Stimulated activated naive CD8-positive, alpha-beta T cell treated with anti-CD3 and anti-CD28 coated beads, Interleukin-15, amount 100 ng/mL, for 72 hours (primary cell): ENCODE data around the gene CMSS1.
A peak's percentile ranks its signal among the peaks of the same experiment; 100 is the strongest.

Experiments
- ATAC-seq: fragments of 150-1000 bp; cut with Tn5 transposase; 2 replicates; pipeline ENCODE4 v1.10.0; 2021; ENCODE audit warnings: mild to moderate bottlenecking, moderate library complexity
- DNase-seq, 2 donors: peaks; one replicate each; pipeline ENCODE4 v3.0.0; 2021 to 2022
- H3K27ac Mint-ChIP-seq, 2 donors: one replicate each; pipeline ENCODE4 v1.8.0; 2022; ENCODE audit warnings: mild to moderate bottlenecking in 2 of 2, mixed read lengths in 2 of 2, moderate library complexity in 2 of 2
- H3K27me3 Mint-ChIP-seq: one replicate; pipeline ENCODE4 v1.8.0; 2022; ENCODE audit warnings: mixed read lengths
- H3K4me1 Mint-ChIP-seq: one replicate; pipeline ENCODE4 v1.8.0; 2022; ENCODE audit warnings: mild to moderate bottlenecking, mixed read lengths
- H3K4me3 Mint-ChIP-seq, 2 donors: one replicate each; pipeline ENCODE4 v1.8.0; 2022; ENCODE audit warnings: mild to moderate bottlenecking in 2 of 2, mixed read lengths in 2 of 2, moderate library complexity in 1 of 2
- H3K9me3 Mint-ChIP-seq, 2 donors: one replicate each; pipeline ENCODE4 v1.8.0; 2022; ENCODE audit warnings: mixed read lengths in 2 of 2

Gene CMSS1

GRCh38 chr3:99891610-99892285, 74.1 kb downstream of the CMSS1 start:
- Mint-ChIP-seq H3K27ac (no peak overlapping the region), H3K9me3 (peaks cover 0 to 8% of the 10 kb centered on the region in 2 donors), H3K27me3 (no peaks in the 10 kb centered on the region), H3K4me3 (no peak overlapping the region), H3K4me1 (peaks cover 20% of the 10 kb centered on the region)
- ATAC-seq, result no peak
- no peak for DNase-seq

GRCh38 chr3:99892332-99892731, 74.7 kb downstream of the CMSS1 start:
- H3K27ac Mint-ChIP-seq, result no peak overlapping the region
- no peaks in the 10 kb centered on the region for H3K27me3 Mint-ChIP-seq
- DNase-seq (no peak), ATAC-seq (peak; percentile 75)
- H3K4me1 Mint-ChIP-seq, result peaks cover 20% of the 10 kb centered on the region
- no peak overlapping the region for H3K4me3 Mint-ChIP-seq
- peaks cover 0 to 8% of the 10 kb centered on the region in 2 donors for H3K9me3 Mint-ChIP-seq

- Mint-ChIP-seq H3K9me3 (peaks cover 0 to 3% of the 10 kb centered on the region in 2 donors), H3K4me3 (no peak overlapping the region), H3K27ac (no peak overlapping the region), H3K4me1 (peaks cover 20% of the 10 kb centered on the region), H3K27me3 (no peaks in the 10 kb centered on the region)
- ATAC-seq, result no peak
- DNase-seq, result no peak
These were observed 77.6 kb downstream of the CMSS1 start for GRCh38 chr3:99895131-99895696.

GRCh38 chr3:99895703-99896441, 78.2 kb downstream of the CMSS1 start:
- DNase-seq (no peak), ATAC-seq (no peak)
- Mint-ChIP-seq H3K27ac (peak overlapping the region in 1 of 2 donors; percentile 96), H3K4me3 (no peak overlapping the region), H3K27me3 (no peaks in the 10 kb centered on the region), H3K9me3 (no peaks in the 10 kb centered on the region), H3K4me1 (peaks cover 20% of the 10 kb centered on the region)

- Mint-ChIP-seq H3K27me3 (no peaks in the 10 kb centered on the region), H3K27ac (peak overlapping the region in 1 of 2 donors; percentile 96), H3K4me1 (peaks cover 20% of the 10 kb centered on the region), H3K9me3 (no peaks in the 10 kb centered on the region), H3K4me3 (no peak overlapping the region)
- ATAC-seq, result no peak
- DNase-seq, result no peak
These were observed 78.8 kb downstream of the CMSS1 start for GRCh38 chr3:99896482-99896881.

GRCh38 chr3:99899603-99900002, 81.9 kb downstream of the CMSS1 start:
- Mint-ChIP-seq H3K4me1 (peaks cover 15% of the 10 kb centered on the region), H3K27me3 (no peaks in the 10 kb centered on the region)

GRCh38 chr3:99900248-99900647, 82.6 kb downstream of the CMSS1 start:
- Mint-ChIP-seq H3K9me3 (no peaks in the 10 kb centered on the region), H3K4me3 (no peak overlapping the region), H3K4me1 (peaks cover 20% of the 10 kb centered on the region), H3K27me3 (no peaks in the 10 kb centered on the region), H3K27ac (no peak overlapping the region)
- no peak for DNase-seq
- no peak for ATAC-seq

More at GRCh38 chr3:99899603-99900002, 81.9 kb downstream of the CMSS1 start:
- DNase-seq (no peak), ATAC-seq (no peak)
- H3K4me3 Mint-ChIP-seq, result no peak overlapping the region
- no peaks in the 10 kb centered on the region for H3K9me3 Mint-ChIP-seq
- H3K27ac Mint-ChIP-seq, result no peak overlapping the region

GRCh38 chr3:99901200-99901926, 83.7 kb downstream of the CMSS1 start:
- no peak for DNase-seq
- no peak for ATAC-seq
- Mint-ChIP-seq H3K4me3 (no peak overlapping the region), H3K27ac (no peak overlapping the region), H3K27me3 (no peaks in the 10 kb centered on the region), H3K4me1 (peaks cover 9% of the 10 kb centered on the region), H3K9me3 (no peaks in the 10 kb centered on the region)

- H3K27me3 Mint-ChIP-seq, result no peaks in the 10 kb centered on the region
- no peaks in the 10 kb centered on the region for H3K9me3 Mint-ChIP-seq
- ATAC-seq (no peak), DNase-seq (no peak)
- H3K27ac Mint-ChIP-seq, result no peak overlapping the region
- no peak overlapping the region for H3K4me3 Mint-ChIP-seq
- peaks cover 7% of the 10 kb centered on the region for H3K4me1 Mint-ChIP-seq
These were observed 84.4 kb downstream of the CMSS1 start for GRCh38 chr3:99902091-99902490.

GRCh38 chr3:99903869-99904268, 86.2 kb downstream of the CMSS1 start:
- Mint-ChIP-seq H3K27me3 (no peaks in the 10 kb centered on the region), H3K4me1 (peaks cover 7% of the 10 kb centered on the region), H3K9me3 (no peaks in the 10 kb centered on the region), H3K27ac (no peak overlapping the region), H3K4me3 (no peak overlapping the region)
- ATAC-seq (no peak), DNase-seq (no peak)

GRCh38 chr3:99907959-99908544, 90.4 kb downstream of the CMSS1 start:
- H3K27me3 Mint-ChIP-seq, result no peaks in the 10 kb centered on the region
- no peak overlapping the region for H3K4me3 Mint-ChIP-seq
- H3K4me1 Mint-ChIP-seq, result peaks cover 7% of the 10 kb centered on the region
- no peak overlapping the region for H3K27ac Mint-ChIP-seq
- DNase-seq (no peak), ATAC-seq (no peak)
- no peaks in the 10 kb centered on the region for H3K9me3 Mint-ChIP-seq

GRCh38 chr3:99909714-99910495, 92.2 kb downstream of the CMSS1 start:
- H3K4me1 Mint-ChIP-seq, result peaks cover 2% of the 10 kb centered on the region
- no peaks in the 10 kb centered on the region for H3K27me3 Mint-ChIP-seq
- no peaks in the 10 kb centered on the region for H3K9me3 Mint-ChIP-seq
- H3K27ac Mint-ChIP-seq, result no peak overlapping the region
- no peak overlapping the region for H3K4me3 Mint-ChIP-seq
- ATAC-seq (no peak), DNase-seq (no peak)

- DNase-seq, result no peak
- H3K4me3 Mint-ChIP-seq, result no peak overlapping the region
- no peaks in the 10 kb centered on the region for H3K9me3 Mint-ChIP-seq
- no peak for ATAC-seq
- no peaks in the 10 kb centered on the region for H3K4me1 Mint-ChIP-seq
- no peak overlapping the region for H3K27ac Mint-ChIP-seq
- H3K27me3 Mint-ChIP-seq, result no peaks in the 10 kb centered on the region
These were observed 93.2 kb downstream of the CMSS1 start for GRCh38 chr3:99910752-99911290.

GRCh38 chr3:99911433-99911832, 93.8 kb downstream of the CMSS1 start:
- Mint-ChIP-seq H3K27me3 (no peaks in the 10 kb centered on the region), H3K4me1 (no peaks in the 10 kb centered on the region), H3K4me3 (no peak overlapping the region), H3K27ac (peak overlapping the region in 1 of 2 donors; percentile 39), H3K9me3 (no peaks in the 10 kb centered on the region)
- DNase-seq (no peak), ATAC-seq (no peak)
